GM19328 (cell line): Measurements from ENCODE around the gene DNAJB9.
A peak's percentile ranks its signal among the peaks of the same experiment; 100 is the strongest.
"Not testable (repeated sequence)": the region's sequence is repeated elsewhere in the genome, so short reads cannot be mapped to it uniquely, and the experiment has no call there.

Source experiments
- ATAC-seq: cut with Tn5 transposase; IDR thresholded peaks from one replicate; pipeline ENCODE4 v1.9.1; 2021; ENCODE audit warnings: mild to moderate bottlenecking, moderate library complexity; ENCODE audit not compliant: unreplicated experiment

Gene DNAJB9

DNA sequence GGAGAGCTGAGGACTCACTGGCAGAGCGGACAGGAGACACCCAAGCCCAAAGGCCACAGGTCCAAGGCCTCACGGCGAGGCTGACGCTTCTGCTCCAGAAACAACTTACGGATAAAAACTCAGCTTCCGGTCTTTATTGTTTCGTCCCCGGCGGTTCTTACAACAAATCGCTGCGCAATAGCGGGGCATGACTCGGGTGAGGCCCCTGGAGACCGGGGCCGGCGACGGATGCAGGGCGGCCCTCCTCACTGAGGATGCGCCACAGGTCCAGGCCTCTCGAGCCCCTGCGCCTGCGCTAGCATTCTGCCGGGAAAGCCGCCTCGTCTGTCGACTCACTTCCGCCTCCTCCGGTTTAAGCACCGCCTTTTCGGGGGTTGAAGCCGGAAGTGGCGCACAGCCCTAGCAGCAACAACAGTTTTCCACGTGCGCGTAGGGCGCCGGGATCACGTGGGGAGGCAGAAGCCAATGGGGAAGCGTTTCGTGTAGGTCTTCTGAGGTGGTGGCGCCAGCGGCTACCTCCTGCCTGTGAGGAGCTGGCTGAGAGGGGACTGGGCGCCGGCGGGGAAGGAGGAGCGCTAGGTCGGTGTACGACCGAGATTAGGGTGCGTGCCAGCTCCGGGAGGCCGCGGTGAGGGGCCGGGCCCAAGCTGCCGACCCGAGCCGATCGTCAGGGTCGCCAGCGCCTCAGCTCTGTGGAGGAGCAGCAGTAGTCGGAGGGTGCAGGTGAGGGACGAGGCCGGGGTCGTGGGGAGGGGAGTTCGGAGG lies at the start of gene DNAJB9, which contains the start of gene THAP5:
Gene DNAJB9 (plus strand): TSS at position 494 of the 765 bp plus-strand sequence. CDS start 1,853 bp downstream, outside the sequence.
Gene THAP5 (minus strand): TSS at position 326 of the 765 bp plus-strand sequence. CDS start 137 bp downstream, at position 189.
- ATAC-seq = peak; percentile 95

DNA sequence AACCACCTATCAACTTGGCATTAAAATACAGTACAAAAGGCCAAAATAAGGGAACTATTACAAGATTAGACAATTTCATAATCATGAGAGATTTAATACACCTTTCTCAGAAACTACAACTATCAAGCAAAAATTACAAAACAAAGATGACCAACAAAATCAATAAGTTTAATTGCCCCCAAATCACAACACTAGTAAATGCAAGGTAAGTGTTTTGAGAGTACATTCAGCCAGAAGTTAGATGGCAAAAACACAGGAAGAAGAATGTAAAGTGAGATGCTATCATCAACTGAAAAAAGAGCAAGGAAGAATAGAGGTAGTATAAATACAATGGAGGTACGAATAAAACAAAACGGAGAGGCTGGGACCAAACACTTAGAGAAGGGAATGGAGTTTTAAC lies 46.9 kb upstream of the DNAJB9 start:
- ATAC-seq = no peak

DNA sequence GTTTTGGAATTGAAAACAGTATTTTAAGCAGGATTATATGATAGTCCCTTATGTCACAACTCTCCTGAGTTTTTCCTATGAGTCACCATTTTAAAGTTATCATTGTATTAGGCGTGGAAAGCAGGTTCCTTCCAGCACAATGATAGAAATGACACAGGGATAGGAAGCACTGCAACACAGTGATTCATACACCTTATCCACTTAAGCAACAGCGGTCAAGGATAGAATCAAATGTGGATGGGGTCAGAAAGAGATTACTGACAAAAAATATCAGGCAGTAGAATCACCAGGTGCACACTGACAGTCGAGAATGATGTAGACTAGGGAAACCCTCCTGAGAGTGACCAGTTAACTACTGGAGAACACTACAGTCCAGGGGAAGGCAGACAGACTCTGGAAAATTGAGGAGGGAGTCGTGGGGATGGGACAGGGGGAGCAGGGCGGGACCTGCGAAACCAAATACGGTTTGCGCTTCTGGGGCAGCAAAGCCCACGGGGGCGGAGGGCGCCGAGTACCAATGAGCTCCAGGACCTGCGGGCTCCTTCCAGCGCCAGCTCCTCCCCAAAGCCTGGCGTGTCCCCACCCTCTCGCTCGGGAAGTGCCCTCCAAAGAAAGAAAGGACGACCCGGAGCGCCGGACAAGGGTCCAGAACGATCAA lies 44.2 kb upstream of the DNAJB9 start:
- peak; percentile 45 for ATAC-seq

DNA sequence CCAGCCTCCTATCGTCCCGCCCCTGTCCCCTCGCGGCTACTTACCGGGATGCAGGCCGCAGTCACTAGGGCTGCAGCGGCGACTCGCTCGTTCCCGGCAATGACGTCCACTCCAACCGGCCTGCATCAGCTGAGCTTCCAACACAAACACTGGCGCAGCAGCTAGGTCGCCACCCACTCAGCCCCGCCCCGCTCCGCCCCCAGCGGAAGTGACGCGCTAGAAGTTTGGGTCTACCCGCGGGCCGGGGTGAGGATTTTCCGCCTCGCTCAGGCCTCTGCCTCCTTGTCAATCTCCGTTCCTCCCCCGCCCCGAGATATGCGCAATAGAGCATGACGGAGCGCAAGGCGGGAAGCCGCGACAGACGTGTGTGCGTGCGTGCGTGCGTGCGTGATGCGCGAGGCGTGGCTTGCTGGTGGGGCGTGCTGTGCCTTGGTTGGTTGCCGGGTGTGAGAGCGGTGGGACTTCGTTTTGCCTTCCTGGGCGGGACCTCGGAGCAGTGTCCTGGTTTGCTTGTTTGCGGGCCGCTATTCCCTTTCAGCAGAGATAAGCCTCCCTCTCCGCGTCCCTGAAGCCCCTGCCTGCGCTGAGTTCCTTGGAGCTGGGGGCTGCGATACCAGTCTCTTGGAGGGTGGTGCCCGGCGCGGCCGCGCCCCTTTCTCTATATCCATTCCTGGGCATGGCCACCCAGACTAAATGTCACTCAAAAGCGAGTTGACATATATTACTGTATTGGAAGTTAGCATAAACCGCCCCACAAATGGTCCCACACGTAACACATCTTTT lies 43.5 kb upstream of the DNAJB9 start, which contains the start of gene PNPLA8:
Gene PNPLA8 (minus strand): TSS at position 151 of the 783 bp plus-strand sequence. CDS start 10,644 bp downstream, outside the sequence.
- peak; percentile 92 for ATAC-seq

DNA sequence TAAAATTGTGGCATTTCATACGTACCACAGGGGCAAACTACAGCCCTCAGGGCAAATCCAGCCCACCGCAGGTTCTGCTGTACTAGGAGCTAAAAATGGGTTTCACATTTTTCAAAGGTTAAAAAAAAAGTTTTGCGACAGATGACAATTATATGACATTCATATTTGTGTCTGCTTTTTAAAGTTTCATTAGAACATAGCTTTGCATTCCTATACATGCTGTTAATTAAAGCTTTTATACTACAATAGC lies 43.0 kb upstream of the DNAJB9 start:
- no peak for ATAC-seq

DNA sequence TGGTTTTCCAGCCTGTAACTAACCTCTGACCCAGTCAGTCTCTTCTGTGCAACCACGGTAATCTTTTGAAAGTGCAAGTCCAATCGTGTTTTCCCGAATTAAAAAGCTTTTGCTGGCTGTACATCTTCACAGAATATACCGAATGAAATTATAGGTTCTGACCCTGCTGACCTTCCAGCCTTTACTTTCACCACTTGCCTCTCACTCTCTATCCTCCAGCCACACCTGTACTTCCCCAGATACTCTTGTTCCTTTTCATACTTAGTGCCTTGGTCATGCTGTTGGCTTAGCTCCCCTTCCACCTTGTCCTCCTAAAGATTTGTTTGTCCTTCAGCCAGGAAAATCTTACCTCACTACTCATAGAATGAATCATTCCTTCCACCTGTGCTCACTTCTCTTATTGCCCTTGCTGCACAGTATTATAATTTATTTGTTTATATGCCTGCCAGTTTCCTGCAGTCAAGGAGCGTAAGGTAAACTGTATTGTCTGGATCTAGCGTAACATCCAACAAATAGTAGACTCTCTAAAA lies 41.4 kb upstream of the DNAJB9 start:
- no peak for ATAC-seq

DNA sequence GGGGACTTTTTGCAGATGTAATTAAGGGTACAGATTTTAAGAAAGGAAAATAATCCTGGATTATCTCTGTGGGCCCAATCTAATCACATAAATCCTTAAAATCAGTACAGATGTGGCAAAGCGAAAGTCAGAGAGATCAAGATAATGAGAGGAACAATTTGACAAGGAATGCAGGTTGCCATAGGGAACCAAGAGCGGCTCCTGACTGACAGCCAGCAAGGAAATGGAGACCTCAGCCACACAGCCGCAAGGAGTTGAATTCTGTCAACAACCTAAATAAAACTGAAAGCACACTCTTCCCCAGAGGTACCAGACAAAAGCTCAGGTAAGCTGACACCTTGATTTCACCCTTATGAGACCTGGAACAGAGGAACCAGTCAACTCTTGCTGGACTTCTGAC lies 40.3 kb upstream of the DNAJB9 start:
- ATAC-seq = no peak

DNA sequence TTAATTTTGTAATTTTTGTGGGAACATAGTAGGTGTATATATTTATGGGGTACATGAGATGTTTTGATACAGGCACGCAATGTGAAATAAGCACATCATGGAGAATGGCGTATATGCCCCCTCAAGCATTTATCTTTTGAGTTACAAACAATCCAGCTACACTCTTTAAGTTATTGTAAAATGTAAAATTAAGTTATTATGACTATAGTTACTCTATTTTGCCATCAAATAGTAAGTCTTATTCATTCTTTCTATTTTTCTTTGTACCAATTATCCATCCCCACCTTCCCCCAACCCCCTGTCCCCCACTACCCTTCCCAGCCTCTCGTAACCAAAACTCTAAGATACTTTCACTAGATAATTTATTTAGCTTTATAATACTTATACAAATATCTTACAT lies 36.0 kb upstream of the DNAJB9 start:
- no peak for ATAC-seq

DNA sequence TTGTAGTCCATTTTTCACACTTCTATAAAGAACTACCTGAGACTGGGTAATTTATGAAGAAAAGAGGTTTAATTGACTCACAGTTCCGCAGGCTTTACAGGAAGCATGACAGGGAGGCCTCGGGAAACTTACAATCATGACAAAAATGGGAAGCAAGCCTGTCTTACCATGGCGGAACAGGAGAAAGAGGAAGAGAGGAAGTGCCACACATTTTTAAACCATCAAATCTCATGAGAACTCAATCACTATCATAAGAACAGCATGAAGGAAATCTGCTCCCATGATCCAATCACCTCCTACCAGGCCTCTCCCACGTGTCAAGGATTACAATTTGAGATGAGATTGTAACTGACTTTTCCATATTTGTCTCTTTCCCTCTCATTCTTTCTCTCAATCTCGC lies 34.4 kb upstream of the DNAJB9 start:
- no peak for ATAC-seq

DNA sequence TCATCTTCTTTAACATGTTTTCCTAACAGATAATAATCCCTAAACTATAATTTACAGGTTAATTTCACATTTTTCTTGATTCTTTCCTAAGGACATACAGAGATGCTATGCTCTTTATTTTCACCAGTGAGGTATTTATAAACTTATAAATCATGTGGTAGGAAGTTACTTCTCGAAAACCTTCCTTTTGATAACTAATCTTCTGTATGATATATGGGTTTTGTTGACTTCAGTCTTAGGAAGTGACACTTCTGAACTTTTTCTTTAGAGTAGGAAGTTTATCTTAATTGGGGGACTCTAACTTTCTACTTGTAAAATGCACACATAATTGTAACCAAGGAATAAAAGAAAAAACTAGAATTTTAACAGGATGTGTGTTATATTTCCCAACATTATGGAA lies 33.9 kb upstream of the DNAJB9 start:
- no peak for ATAC-seq

DNA sequence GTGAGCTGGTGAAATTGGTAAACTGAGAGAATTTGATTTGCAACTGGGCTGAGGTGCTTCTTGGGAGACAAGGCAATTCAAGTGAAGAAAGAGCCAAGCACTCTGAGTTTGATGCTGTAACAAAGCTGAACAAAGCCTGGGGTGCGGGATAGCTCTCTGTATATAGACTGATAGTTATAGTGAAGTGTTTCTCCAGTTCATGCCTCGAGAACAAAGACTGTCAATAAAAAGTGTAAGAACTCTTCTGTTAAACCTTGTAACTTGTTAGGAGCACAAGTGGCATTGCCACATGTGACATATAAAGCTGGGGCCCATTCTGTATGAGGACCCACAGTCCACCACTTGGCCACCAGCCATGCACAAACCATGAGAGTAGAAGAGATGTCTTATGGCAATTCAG lies 32.4 kb upstream of the DNAJB9 start:
- no peak for ATAC-seq

DNA sequence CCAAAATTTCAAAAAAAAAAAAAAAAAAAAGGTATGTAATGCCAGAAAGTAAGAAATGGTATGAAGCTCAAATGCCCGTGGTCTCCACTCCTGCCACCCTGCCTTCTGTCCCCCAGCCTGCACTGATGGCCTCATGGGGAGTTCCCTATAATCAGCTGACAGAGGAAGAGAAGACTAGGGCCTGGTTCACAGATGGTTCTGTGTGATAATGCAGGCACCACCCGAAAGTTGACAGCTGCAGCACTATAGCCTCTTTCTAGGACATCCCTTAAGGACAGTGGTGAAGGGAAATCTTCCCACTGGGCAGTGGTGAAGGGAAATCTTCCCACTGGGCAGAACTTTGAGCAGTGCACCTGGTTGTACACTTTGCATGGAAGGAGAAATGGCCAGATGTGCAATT lies 31.4 kb upstream of the DNAJB9 start:
- not testable (repeated sequence) for ATAC-seq

DNA sequence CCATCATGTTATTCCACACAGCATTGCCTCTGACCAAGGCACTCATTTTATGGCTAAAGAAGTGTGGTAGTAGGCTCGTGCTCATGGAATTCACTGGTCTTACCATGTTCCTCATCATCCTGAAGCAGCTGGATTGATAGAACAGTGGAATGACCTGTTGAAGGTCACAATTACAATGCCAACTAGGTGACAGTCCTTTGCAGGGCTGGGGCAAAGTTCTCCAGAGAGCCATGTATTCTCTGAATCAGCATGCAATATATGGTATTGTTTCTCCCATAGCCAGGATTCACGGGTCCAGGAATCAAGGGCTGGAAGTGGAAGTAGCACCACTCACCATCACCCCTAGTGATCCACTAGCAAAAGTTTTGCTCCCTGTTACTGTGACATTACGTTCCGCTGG lies 31.0 kb upstream of the DNAJB9 start:
- ATAC-seq = not testable (repeated sequence)

DNA sequence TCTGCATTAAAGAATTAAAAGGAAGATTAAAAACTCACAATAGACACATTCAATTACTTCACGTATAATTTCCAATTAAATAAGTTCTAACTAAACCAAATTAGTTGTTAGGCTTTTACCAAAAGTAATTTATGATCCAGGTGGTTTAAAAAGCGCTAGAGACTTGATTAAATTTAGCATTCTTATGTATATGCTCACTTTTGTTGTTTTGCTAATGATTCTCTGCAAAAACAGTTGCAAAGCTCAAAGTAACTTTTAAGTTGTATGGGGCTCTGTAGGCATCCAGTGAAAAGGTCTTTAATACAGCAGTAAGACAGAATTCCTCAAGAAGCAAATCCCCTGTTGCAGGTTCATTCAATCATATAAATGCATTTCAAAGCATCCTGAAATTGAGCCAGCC lies 28.2 kb upstream of the DNAJB9 start:
- no peak for ATAC-seq

DNA sequence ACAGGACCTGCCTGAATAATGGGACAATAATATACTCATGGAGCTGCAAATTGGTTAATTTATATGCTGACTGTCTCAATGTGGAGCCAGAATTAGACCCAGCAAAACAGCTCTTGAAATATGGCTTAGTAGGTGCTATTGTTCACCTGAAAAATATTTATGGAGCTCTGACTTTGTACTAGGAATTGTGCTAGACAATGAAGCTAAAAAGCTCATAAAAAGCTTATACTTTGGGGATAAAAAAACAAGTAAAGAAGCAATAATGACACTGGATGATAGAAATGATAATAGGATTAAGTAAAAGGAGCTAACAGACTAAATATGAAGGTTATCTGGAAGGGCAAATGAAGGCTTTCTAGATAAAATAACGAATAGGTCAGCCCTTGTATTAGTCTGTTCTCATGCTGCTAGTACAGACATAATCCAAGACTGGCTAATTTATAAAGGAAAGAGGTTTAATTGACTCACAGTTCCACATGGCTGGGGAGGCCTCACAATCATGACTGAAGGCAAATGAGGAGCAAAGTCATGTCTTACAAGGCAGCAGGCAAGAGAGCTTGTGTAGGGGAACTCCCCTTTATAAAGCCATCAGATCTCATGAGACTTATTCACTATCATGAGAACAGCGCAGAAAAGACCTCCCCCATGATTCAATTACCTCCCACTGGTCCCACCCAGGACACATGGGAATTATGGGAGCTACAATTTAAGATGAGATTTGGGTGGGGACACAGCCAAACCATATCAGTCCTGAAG lies 21.4 kb upstream of the DNAJB9 start:
- not testable (repeated sequence) for ATAC-seq

DNA sequence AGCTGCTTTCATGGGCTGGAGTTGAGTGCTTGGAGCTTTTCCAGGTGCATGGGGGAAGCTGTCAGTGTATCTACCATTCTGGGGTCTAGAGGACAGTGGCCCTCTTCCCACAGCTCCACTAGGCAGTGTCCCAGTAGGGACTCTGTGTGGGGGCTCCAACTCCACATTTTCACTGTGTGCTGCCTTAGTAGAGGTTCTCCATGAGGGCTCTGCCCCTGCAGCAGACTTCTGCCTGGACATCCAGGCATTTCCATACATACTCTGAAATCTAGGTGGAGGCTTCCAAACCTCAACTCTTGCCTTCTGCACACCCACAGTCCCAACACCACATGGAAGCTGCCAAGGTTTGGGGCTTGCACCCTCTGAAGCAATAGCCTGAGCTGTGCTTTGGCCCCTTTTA lies 13.0 kb upstream of the DNAJB9 start:
- ATAC-seq = not testable (repeated sequence)

DNA sequence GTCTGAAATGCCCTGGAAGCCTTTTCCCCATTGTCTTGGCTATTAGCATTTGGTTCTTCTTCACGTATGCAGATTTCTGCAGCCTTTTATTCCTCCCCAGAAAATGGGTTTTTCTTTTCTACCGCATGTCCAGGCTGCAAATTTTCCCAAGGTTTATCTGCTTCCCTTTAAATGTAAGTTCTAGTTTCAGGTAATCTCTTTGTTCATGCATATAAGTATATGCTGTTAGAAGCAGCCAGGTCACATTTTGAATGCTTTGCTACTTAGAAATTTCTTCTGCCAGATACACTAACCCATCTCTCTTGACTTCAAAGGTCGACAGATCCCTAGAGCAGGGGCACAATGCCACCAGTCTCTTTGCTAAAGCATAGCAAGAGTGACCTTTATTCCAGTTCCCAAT lies 12.5 kb upstream of the DNAJB9 start:
- ATAC-seq = no peak

DNA sequence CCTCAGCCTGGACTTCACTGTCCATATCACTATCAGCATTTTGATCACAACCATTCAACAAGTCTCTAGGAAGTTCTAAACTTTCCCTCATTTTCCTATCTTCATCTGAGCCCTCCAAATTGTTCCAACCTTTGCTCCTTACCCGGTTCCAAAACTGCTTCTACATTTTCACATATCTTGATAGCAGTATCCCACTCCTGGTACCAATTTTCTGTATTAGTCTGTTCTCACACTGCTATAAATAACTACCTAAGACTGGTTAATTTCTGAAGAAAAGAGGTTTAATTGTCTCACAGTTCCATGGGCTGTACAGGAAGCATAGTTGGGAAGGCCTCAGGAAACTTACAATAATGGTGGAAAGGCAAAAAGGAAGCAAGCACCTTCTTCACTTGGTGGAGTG lies 12.1 kb upstream of the DNAJB9 start:
- ATAC-seq = no peak

DNA sequence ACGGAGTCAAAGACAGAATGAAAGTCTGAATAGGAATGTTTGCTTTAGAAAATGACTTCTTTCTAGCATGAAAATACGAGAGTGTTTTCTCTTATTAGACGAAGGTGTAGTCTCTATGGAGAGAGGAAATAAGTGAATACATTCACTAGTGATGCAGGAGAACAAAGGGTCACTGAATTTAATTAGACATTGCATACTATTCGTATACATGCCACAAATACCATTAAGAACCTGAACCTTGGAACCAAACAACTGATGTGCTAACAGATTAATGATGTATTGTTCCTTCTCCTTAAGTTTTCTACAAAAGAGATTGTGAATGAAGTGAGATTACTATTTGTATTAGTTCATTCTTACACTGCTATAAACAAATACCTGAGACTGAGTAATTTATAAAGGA lies 10.4 kb upstream of the DNAJB9 start:
- ATAC-seq = no peak

DNA sequence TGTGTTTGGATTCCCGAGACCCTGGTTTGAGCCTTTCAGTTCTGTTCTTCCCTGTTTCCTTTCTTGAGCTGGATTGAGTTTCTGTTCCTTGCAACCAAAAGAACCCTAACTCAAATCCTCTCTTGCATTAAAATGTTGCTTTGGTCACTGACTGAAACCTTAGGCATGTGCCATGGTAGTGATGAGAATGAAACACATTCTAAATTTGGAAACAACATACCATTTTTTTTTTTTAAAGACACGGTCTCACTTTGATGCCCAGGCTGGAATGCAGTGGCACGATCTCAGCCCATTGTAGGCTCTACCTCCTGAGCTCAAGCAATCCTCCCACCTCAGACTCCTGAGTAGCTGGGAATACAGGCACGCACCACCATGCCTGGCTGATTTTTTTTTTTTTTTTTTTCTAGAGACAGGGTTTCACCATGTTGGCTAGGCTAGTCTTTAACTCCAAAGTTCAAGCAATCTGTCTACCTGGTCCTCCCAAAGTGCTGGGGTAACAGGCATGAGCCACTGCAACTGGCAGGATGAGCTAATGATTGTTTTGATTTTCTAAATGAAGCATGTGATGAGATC lies 8.5 kb upstream of the DNAJB9 start:
- no peak for ATAC-seq
